Measurements from ENCODE around the gene WEE2.

The WEE2 gene

GRCh38 chr7:141691540-141691939 lies 16.6 kb upstream of the WEE2 start:
- no peak for DNase-seq (ENCODE audit: low read depth)

DNA sequence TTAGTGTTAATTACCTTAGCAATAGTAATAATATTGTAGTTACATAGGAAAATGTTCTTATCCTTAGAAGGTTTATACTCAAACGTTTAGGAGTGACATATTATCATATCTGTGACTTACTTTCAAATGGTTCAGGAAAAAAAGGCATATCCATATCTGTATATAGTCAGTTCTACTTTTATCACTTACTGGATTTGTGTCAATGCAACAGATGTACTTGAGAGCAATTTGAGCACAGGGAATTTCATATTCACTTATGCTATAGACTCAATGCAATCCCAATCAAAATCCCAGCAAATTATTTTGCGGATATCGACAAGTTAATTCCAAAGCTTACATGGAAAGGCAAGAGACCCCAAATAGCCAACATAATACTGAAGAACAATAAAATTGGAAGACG lies 16.2 kb upstream of the WEE2 start:
- DNase-seq (ENCODE audit: low read depth), result no peak

DNA sequence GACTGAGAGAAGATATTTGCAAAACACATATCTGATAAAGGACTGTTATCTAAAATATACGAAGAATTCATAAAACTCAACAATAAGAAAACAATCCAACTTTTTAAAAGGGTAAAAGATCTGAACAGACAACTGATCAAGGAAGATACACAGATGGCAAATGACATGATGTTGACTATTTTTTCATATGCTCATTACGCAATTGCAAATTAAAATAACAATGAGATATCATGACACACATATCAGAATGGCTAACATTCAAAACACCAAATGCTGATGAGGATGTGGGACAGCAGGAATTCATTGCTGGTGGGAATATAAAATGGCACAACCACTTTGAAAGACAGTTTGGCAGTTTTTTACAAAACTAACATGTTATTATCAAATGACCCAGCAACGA lies 15.1 kb upstream of the WEE2 start:
- no peak for DNase-seq (ENCODE audit: low read depth)

DNA sequence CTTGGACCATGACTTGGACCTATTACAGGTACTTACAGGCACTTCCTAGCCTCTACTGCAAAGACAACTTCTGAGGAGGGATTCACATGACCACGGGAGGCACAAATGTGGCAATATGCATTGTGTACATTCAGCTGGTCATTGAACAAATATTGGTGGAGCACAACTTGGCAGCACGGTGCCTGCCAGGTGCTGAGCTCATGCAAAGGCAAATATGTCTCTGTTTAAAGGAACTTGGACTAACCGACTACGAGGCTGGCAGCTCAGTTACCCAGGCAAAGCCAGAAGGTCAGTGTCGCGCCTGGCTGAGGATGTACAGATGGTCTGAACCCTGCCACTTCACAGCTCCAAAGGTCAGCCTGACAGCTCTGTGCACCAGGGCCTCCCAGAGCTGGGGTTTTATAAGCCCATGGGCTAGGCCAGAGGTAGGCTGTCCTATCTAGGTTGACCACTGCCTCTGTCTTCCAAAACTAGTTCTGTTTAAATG lies 12.3 kb upstream of the WEE2 start:
- DNase-seq (ENCODE audit: low read depth), result no peak

DNA sequence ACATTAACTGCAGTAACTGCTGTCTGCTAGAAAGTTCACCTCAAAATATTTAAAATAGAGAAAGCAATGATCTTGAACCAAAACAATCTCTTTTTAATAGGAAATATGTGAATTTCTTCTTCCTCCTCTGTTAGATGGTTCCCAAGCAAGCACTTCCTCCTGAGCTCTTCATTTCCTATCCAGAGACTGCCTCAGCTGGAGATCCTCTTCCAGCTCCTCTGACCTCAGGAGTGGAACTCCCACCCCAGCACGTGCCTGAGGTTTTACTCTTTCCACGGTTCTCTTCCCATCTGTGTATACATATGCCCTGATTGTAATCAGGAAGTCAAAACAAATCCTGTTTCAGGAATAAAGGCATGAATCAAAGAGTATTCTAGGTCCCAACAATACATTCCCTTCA lies 11.8 kb upstream of the WEE2 start:
- DNase-seq (ENCODE audit: low read depth), result no peak

GRCh38 chr7:141697211-141697871 lies 10.8 kb upstream of the WEE2 start:
- no peak for DNase-seq (ENCODE audit: low read depth)

DNA sequence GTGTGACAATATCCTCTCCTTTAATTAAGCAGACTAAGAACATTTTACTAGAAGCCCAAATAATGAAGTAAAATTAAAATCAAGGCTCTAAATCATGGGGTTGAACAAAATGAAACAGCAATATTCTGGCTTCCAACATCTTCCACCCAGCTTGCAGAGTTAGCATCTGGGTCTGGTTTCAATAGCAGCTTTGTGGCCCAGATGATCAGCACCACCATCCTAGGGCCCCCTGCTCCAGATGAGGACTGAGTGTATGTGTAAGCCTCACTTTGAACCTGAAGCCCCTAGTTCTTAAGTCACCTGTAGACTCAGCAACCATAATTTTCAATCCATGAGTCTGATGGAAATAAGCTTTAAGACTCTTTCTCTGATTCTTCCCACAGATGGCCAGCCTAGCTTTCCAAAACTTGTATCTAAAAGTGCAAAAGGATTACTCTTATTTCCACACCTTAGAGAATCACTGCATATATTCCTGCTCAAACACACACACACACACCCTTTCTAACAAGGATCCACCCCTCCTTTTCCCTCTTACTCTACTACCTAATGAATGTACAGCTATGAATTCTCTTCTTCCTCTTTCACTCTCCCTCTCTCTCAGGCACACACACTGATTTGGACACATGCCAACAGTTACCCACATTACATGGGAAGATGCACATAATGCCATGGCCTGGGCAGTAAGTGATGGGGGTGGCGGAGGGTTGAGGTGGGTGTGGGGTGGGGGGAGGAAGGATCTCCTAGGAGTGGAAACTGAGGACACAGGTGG lies 9.7 kb upstream of the WEE2 start:
- no peak for DNase-seq (ENCODE audit: low read depth)

DNA sequence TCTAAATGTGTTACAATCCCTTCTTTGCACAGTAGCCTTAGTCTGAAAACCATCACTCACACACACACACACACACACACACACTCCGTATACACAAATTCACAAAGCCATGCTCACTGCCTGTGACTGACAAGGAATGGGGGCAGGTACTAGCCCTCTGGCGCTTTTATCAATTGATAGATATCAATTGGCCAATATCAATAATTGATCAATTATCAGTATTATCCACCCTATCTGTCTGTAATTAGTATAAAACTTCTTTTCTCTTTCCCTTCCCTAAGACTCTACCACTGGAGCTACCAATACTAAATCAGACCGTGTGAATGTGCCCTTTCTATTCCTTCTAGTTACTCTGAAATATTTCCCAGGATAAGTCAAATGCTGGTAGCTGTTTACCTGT lies 8.3 kb upstream of the WEE2 start:
- DNase-seq (ENCODE audit: low read depth), result no peak

- no peak for DNase-seq (ENCODE audit: low read depth)
Measured at GRCh38 chr7:141700296-141700847, 7.8 kb upstream of the WEE2 start.

GRCh38 chr7:141700848-141701371 lies 7.2 kb upstream of the WEE2 start:
- no peak for DNase-seq (ENCODE audit: low read depth)

DNA sequence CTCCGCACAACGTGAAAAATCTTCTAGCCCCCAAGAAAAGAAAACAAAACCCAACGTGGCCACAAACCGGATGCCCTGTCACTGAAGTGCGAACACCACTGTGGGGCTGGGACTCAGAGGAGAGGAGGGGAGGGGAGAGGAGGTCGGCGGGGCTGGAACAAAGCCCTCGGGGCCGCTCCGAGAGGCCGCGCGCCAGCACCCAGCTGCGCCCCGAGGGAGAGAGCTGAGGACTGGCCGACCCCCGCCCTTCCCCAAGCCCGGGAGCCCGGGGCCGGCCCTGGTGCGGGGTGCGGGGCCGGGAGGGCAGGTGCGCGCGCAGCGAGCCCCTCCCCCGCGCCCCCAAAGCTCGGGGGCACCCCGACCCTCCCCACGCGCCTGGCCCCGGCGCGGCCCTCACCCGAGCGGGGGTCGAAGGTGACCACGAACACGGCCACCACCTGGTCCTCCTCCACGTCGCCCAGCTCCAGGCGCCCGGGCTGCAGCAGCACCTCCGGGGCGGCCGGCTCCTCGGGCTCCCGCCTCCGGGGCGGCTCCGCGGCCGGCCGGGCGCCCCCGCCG lies 6.6 kb upstream of the WEE2 start:
- peak; percentile 46 for DNase-seq (ENCODE audit: low read depth)

DNA sequence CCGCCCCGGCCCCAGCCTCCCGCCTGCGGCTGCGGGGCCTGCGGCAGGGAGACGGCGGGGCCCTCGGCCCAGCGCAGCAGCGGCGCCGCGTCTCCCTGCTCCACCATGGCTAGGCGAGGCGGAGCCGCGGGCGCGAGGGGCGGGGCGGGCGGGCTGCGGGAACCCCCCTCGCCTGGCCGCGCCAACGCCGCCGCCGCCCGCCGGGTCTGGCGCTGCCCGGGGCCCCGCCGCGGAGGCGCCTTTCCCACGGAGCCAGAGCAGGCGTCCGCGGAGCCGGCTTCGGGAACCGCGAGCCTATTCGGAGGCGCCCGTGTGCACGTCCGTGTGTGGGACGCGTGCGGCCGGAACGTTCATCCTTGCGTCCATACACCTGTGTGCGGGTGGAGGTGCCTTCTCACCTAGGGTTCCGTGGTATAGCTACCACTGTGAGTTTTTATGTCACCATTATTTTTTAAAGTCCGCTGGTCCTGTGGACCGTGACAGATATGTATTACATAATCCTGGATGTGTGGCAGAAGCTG lies 6.0 kb upstream of the WEE2 start, which contains the start of gene DENND11:
DENND11 (minus strand) TSS at position 120 of the 521 bp plus-strand sequence; CDS start at position 107, 13 bp downstream.
- peak; percentile 20 for DNase-seq (ENCODE audit: low read depth)

DNA sequence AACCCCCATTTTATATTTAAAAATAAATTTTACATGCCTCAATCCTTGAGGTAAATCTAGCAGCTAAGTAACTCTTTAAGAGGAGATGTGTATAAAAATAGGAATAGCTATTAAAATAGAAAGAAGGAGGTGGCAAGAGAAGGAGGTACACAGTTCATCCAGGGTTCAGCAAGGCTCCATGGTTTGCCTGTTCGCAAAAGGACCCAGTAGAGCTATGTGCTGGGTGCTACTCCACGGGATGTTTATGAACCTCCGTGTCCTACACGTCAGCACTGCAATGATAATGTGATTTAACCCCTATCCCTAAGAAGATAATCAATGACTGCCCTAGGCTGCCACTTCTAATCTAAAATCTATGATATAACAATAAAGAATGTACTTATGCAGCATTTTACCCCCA lies 5.3 kb upstream of the WEE2 start:
- DNase-seq (ENCODE audit: low read depth), result no peak

- DNase-seq (ENCODE audit: low read depth), result no peak
Measured at GRCh38 chr7:141704112-141704511, 4.0 kb upstream of the WEE2 start.

GRCh38 chr7:141704741-141705140 lies 3.4 kb upstream of the WEE2 start:
- no peak for DNase-seq (ENCODE audit: low read depth)

DNA sequence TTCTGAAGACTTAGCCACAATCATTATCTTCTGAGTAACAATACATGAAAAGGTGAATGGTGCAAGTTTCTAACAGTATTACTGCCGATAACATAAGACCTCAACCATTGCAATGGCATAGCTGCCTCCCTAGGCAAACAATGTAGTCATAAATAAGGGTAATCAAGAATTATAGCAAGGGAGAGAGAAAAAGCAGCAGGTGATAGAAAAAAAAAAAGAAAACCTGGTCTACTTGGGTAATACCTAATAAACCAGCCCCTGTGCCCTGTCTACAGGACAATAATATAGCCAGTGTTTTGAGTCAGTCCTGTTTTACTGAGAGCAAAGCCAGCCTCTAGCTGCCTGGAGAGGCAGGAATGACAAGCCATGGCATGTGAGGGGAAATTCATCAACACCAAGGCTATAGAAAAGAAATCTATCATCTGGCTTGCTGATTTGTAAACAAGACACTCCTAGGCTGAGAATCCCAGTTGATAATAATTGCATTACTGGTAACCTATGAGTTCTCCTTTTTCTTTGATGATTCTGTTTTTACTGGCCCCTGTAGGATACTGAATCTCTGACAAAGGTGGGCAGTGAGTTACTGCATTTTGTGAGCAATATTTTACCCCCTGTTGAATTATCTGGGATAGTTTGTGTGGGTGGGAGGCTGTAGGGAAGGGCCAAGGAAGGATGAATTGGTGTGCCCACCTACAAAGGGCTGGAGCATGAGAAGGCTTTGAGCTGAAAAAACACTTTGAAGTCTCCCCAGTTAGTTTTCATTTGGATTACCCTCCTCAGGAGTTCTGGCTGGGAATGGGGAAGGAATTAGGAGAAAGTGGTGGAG lies 1.7 kb upstream of the WEE2 start:
- no peak for DNase-seq (ENCODE audit: low read depth)

DNA sequence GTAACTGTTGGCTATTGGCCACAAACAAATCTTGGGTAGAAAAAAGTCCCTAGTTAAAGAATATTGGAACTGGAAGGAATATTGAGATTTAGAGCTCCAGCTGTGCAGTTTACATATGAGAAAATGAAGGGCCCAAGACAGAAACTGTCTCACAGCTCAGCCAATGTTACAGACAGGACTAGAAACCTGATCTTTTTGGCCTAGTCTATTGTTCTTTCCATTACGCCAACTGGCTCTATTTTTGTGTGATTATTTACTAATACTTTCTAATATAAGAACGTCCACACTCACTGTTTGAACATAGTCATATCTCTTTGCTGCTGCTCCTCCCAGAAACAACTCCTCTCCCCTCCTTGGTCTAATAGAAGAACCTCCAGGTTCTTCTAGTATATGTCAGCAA lies 1.2 kb downstream of the WEE2 start:
- DNase-seq (ENCODE audit: low read depth), result no peak

DNA sequence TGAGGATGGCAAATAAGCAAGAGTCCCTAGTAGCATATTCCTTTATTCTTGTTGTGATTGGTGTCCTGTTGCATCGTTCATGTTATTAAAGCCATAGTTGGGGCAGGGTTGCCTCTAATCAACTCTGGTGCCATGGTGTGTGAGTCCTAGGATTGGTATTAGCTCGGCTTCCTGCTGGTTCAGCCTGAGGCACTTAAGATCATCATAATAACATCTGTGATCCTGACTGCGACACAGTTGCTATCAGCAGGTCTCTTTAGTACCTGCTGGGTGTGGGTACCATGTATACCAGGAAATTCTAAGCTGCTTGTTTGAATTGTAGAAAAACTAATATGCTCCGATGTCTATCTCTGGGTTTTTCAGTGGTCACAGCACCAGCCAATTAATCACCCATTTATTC lies 1.6 kb downstream of the WEE2 start:
- DNase-seq (ENCODE audit: low read depth), result no peak

- no peak for DNase-seq (ENCODE audit: low read depth)
Measured at GRCh38 chr7:141710301-141710700, 2.1 kb downstream of the WEE2 start.

- no peak for DNase-seq (ENCODE audit: low read depth)
Measured at GRCh38 chr7:141712603-141713255, 4.6 kb downstream of the WEE2 start.

DNA sequence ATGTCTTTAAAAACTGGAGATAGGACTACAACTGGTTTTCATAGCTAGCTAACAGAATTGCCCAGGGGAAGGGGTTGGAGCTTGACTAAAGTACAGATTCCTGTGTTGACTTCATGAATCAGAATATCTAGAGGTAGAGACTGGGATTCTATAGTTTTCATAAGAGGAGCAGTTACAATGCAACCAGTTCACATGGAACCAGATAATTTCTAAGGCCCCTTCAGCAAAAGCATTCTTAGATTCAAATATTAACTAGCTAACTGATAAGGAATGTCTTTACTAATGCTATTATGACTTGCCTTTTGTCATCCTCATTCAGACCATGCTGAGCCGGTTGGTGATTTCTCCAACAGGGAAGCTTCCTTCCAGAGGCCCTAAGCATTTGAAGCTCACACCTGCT lies 5.7 kb downstream of the WEE2 start:
- no peak for DNase-seq (ENCODE audit: low read depth)
